Gastroesophageal sphincter (tissue), 4 donors: ENCODE results near the gene TXNRD1. TPM values are rescaled to one million over a fixed set of nuclear protein-coding genes. Genes with fewer than 3 reads are reported as not detected.

Experiments used
- ATAC-seq: fragments of 150-250 bp; one replicate; pipeline ENCODE4 v1.9.1; 2016; ENCODE audit warnings: mild to moderate bottlenecking, moderate library complexity
- H3K27ac ChIP-seq, 4 donors: fragments of 200-600 bp; sonication (generic) in 3 of 4; 1 replicate in 3 of 4; 2 replicates in 1 of 4; pipeline ENCODE4 v1.5.1; 2016 to 2019
- H3K27me3 ChIP-seq: fragments of 200-600 bp; sonication (generic); one replicate; pipeline ENCODE4 v1.5.1; 2019
- H3K36me3 ChIP-seq, 2 donors: fragments of 200-600 bp; sonication (generic); one replicate each; pipeline ENCODE4 v1.5.1; 2019; ENCODE audit warnings: control low read depth in 1 of 2
- H3K4me1 ChIP-seq, 3 donors: fragments of 200-600 bp; sonication (generic); 1 replicate in 2 of 3; 2 replicates in 1 of 3; pipeline ENCODE4 v1.5.1; 2016 to 2019; ENCODE audit warnings: control low read depth in 2 of 3
- H3K4me3 ChIP-seq, 2 donors: fragments of 200-600 bp; sonication (generic); one replicate each; pipeline ENCODE4 v1.5.1; 2019; ENCODE audit warnings: mild to moderate bottlenecking in 1 of 2, moderate library complexity in 1 of 2
- H3K9me3 ChIP-seq, 3 donors: fragments of 200-600 bp; sonication (generic); one replicate each; pipeline ENCODE4 v1.5.1; 2017 to 2019; ENCODE audit warnings: control low read depth in 2 of 3
- CTCF ChIP-seq, 4 experiments: fragments of 200-600 bp in 2 of 4; fragments of 450-650 bp in 2 of 4; sonication (generic) in 1 of 4; IDR thresholded peaks; one replicate each; pipeline ENCODE4 v1.5.1; 2017 to 2019; ENCODE audit warnings: antibody characterized with exemption in 4 of 4, mild to moderate bottlenecking in 2 of 4, moderate library complexity in 2 of 4
- EP300 ChIP-seq: sonication (generic); formaldehyde crosslinking; IDR thresholded peaks from one replicate; pipeline ENCODE4 v1.6.1; 2017; ENCODE audit warnings: antibody characterized with exemption, mild to moderate bottlenecking
- POLR2A ChIP-seq, 2 donors: fragments of 450-650 bp; IDR thresholded peaks; one replicate each; pipeline ENCODE4 v1.6.1; 2017; ENCODE audit warnings: antibody characterized with exemption in 2 of 2, mild to moderate bottlenecking in 2 of 2, moderate library complexity in 1 of 2
- POLR2AphosphoS5 ChIP-seq: sonication (generic); formaldehyde crosslinking; IDR thresholded peaks from one replicate; pipeline ENCODE4 v1.6.1; 2017; ENCODE audit warnings: antibody characterized with exemption
- WGBS, 2 donors: methylation state at CpG; one replicate each; pipeline ENCODE4 v1.1.5; 2018; ENCODE audit warnings: low coverage in 1 of 2; 5-methylcytosine and 5-hydroxymethylcytosine counted together
- total RNA-seq, 4 donors: library from RNA; depleted of rRNA; stranded (reverse); fragments of >200 nt; gene quantifications; one replicate each; pipeline ENCODE4 v1.1.0, GENCODE V29; 2016

The TXNRD1 gene
- total RNA-seq, 4 donors from 2014 or later, result 230 to 458 (median 305) TPM

- peaks cover 0 to 11% of the 10 kb centered on the region in 2 donors for H3K36me3 ChIP-seq
- no peaks in the 10 kb centered on the region for H3K4me1 ChIP-seq
- WGBS, 2 donors, result 93 to 94% methylated on average over 5 to 7 of the region's 10 CpGs
- TF ChIP-seq CTCF (IDR thresholded peaks at IDR 0.05) (no peak), EP300 (no peak), POLR2A (IDR thresholded peaks at IDR 0.05) (no peak), POLR2AphosphoS5 (no peak)
- no peak overlapping the region for H3K4me3 ChIP-seq
- H3K9me3 ChIP-seq, result peaks cover 0 to 8% (median 0%) of the 10 kb centered on the region in 3 donors
- H3K27ac ChIP-seq, result no peak overlapping the region
- no peak for ATAC-seq
- no peaks in the 10 kb centered on the region for H3K27me3 ChIP-seq
Measured at GRCh38 chr12:104359216-104359615, 143.6 kb downstream of the TXNRD1 start.

DNA sequence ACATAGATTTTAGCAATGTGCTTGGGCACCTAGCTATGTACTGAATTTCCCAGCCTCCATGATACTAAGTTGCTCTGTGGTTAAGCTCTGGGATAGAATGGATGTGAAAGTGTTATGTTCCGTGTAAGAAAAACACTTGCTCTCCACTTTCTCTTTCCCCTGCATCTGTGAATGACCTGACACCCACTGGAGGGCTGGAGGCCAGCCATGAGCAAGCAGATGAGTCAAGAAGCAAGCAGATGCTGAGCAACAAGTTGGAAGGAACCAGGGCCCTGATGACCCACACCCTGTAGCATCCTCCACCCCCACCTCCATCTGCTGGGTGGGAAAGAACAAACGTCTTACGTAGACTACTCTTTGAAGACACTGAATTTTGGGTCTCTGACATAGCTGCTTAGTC, 144.6 kb downstream of the TXNRD1 start:
- Histone ChIP-seq H3K4me3 (no peak overlapping the region), H3K27me3 (no peaks in the 10 kb centered on the region), H3K9me3 (peaks cover 0 to 8% (median 0%) of the 10 kb centered on the region in 3 donors), H3K27ac (no peak overlapping the region), H3K36me3 (peaks cover 0 to 5% of the 10 kb centered on the region in 2 donors), H3K4me1 (no peaks in the 10 kb centered on the region)
- ATAC-seq, result no peak
- 85 to 93% methylated on average over 3 of the region's 3 CpGs for WGBS, 2 donors
- TF ChIP-seq POLR2A (IDR thresholded peaks at IDR 0.05) (no peak), EP300 (no peak), CTCF (IDR thresholded peaks at IDR 0.05) (no peak), POLR2AphosphoS5 (no peak)

GRCh38 chr12:104360983-104361707, 145.6 kb downstream of the TXNRD1 start:
- Histone ChIP-seq H3K4me3 (no peak overlapping the region), H3K4me1 (no peaks in the 10 kb centered on the region), H3K27ac (no peak overlapping the region), H3K9me3 (peaks cover 0 to 8% (median 0%) of the 10 kb centered on the region in 3 donors), H3K27me3 (no peaks in the 10 kb centered on the region), H3K36me3 (peaks cover 0 to 3% of the 10 kb centered on the region in 2 donors)
- TF ChIP-seq EP300, result no peak
- TF ChIP-seq CTCF (IDR thresholded peaks at IDR 0.05), result no peak
- TF ChIP-seq POLR2A (IDR thresholded peaks at IDR 0.05), result no peak
- no peak for TF ChIP-seq POLR2AphosphoS5
- WGBS, 2 donors, result 83% methylated on average over 5 of the region's 5 CpGs; no CpG with 5 or more reads in 1 of the 2 donors
- ATAC-seq, result no peak

DNA sequence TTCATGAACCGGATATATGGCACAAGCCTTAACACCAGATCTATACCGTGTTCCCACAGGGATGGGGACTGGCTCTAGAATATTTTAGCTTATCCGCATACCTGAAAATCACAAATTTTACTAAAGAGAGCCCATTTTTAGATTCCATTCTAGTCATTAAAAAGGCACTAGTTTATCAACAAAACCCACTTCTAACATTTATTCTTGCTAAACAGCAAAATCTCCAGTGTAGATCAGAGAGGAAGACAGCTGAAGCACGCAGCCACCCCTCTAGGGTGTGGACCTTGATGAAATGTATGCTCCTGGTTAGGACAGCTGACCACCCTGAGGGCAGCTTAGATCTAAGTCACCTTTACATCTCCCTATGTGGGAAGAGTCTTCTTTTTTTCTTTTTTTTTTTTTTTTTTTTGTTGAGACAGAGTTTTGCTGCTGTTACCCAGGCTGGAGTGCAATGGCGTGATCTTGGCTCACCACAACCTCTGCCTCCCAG, 150.4 kb downstream of the TXNRD1 start:
- Histone ChIP-seq H3K4me3 (no peak overlapping the region), H3K36me3 (peaks cover 0 to 3% of the 10 kb centered on the region in 2 donors), H3K9me3 (peaks cover 0 to 12% (median 0%) of the 10 kb centered on the region in 3 donors), H3K27ac (no peak overlapping the region), H3K4me1 (no peaks in the 10 kb centered on the region), H3K27me3 (no peaks in the 10 kb centered on the region)
- WGBS, 2 donors, result 94 to 95% methylated on average over 4 to 5 of the region's 5 CpGs
- no peak for ATAC-seq
- TF ChIP-seq POLR2AphosphoS5 (no peak), POLR2A (IDR thresholded peaks at IDR 0.05) (no peak), CTCF (IDR thresholded peaks at IDR 0.05) (no peak), EP300 (no peak)

DNA sequence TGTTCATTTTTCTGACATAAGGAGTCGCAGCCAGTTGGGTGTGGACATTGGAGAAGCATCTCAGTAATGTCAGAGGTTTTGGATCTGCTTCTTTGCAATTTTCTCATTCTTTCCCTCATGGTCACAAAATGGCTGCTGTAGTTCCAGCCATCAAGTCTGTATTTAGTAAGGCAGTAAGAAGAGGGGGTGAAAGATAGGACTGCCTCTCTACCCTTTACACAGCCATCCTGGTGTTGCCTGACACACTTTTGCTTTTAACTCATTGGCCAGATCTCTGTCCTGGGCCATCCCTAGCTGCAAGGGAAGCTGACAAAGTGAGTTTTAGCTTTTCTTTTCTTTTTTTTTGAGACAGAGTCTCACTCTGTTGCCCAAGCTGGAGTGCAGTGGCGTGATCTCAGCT, 154.1 kb downstream of the TXNRD1 start:
- TF ChIP-seq EP300 (no peak), CTCF (IDR thresholded peaks at IDR 0.05) (no peak), POLR2AphosphoS5 (no peak), POLR2A (IDR thresholded peaks at IDR 0.05) (no peak)
- Histone ChIP-seq H3K27ac (no peak overlapping the region), H3K9me3 (peaks cover 0 to 20% (median 0%) of the 10 kb centered on the region in 3 donors), H3K27me3 (no peaks in the 10 kb centered on the region), H3K36me3 (peaks cover 0 to under 1% of the 10 kb centered on the region in 2 donors), H3K4me3 (no peak overlapping the region), H3K4me1 (no peaks in the 10 kb centered on the region)
- 100% methylated on average over 1 to 2 of the region's 2 CpGs for WGBS, 2 donors
- ATAC-seq, result no peak
